GM21737 (cell line): ENCODE data around the gene CACNG3.
"Not testable (repeated sequence)": the region's sequence is repeated elsewhere in the genome, so short reads cannot be mapped to it uniquely, and the experiment has no call there.

Experiments used
- ATAC-seq: cut with Tn5 transposase; IDR thresholded peaks from one replicate; pipeline ENCODE4 v1.9.1; 2021; ENCODE audit warnings: mild to moderate bottlenecking, moderate library complexity; ENCODE audit not compliant: unreplicated experiment

CACNG3 gene

DNA sequence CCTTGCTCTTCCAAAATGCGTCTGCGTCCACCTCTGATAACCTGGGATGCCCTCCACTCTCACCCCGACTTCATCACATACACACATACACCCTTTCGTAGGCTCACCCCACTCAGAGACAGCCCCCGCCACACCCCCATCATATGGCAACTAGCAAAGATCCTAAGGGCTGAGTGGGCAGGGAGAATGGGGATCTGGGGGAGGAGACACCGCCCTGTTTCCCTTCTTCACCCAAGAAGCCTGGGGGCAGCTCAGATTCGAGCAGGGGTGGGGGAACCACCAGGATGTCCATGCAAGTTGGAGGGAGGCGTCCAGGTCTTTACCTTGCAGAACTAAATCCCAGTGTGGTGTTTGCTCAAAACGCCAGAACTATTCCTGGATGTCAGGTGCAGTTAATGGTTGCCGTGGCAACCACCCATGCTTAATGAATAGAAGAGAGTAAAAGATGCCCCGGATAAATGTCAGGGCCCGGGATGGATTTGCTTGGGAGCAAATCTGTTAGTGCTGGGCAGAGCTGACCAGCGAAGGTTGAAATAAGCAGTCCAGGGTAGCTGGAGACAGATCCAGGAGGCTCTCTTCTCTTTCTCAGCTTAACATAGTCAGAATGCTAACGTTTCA is 72.8 kb downstream of the CACNG3 start:
- ATAC-seq = no peak

DNA sequence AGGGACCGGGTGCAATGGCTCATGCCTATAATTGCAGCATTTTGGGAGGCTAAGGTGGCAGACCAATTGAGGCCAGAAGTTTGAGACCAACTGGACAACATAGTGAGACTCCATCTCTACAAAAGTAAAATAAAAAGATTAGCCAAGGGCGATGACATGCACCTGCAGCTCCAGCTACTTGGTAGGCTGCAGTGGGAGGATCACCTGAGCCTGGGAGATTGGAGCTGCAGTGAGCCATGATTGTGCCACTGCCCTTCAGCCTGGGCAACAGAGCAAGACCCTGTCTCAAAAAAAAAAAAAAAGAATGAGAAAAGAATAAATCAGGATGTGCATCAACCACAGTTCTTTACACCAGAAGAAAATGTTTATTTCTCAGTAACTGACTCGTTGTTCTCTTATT is 76.0 kb downstream of the CACNG3 start:
- ATAC-seq = no peak

DNA sequence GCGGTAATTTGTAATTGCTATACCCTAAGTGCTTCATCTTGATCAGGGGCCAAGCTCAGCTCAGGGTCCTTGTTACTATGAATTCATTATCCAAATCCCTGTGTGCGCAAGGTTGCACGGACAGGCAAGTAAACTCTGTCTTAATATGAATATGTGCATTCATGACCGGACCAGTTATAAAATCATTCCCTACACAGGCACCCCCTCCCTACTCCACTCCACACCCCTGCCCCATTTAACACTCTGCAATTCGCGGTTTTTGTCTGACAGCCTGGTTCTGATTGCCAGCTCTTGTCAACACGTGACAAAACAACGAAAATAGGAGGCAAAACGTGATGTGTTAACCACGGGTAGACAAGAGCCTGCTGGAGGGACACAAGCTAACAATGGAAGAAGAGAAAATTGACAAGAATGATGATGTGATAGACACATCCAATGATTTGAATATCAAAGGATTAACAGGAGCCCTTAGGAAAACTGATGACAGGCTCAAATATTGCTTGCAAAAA is 76.5 kb downstream of the CACNG3 start:
- ATAC-seq = no peak

DNA sequence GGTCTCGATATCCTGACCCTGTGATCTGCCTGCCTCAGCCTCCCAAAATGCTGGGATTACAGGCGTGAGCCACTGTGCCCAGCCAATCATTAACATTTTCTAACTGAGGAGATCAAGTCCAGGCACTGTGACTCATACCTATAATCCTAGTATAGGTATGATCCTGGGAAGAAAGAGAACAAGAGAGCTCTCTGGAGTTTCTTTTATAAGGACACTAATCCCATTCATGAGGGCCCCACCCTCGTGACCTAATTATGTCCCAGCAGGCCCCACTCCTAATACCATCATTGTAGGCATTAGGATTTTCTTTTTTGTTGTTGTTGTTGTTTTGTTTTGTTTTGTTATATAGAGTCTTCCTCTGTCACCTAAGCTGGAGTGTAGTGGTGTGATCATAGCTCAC is 80.4 kb downstream of the CACNG3 start:
- ATAC-seq = no peak

- ATAC-seq = no peak
Measured at GRCh38 chr16:24337013-24337412, 80.9 kb downstream of the CACNG3 start.

GRCh38 chr16:24343829-24344228 is 87.7 kb downstream of the CACNG3 start:
- not testable (repeated sequence) for ATAC-seq

DNA sequence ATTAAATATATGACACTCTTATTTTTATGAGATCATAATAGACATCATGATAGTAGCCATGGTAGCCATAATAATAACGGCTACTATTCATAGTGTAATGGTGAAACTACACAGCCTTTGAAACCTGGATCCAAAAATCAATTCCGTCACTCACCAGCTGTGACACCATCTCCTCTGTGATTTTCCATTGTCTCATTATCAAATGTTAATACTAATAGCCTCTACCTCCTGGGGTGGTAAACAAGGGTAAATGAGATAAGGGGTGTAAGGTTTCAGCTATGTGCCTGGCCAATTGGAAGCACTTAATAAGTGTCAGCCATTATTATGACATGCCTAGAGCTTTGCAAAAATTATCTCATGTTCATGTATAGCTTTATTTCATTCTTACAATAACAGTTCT is 88.6 kb downstream of the CACNG3 start:
- no peak for ATAC-seq

GRCh38 chr16:24345704-24346103 is 89.6 kb downstream of the CACNG3 start:
- no peak for ATAC-seq

GRCh38 chr16:24346734-24347133 is 90.6 kb downstream of the CACNG3 start:
- ATAC-seq = no peak

DNA sequence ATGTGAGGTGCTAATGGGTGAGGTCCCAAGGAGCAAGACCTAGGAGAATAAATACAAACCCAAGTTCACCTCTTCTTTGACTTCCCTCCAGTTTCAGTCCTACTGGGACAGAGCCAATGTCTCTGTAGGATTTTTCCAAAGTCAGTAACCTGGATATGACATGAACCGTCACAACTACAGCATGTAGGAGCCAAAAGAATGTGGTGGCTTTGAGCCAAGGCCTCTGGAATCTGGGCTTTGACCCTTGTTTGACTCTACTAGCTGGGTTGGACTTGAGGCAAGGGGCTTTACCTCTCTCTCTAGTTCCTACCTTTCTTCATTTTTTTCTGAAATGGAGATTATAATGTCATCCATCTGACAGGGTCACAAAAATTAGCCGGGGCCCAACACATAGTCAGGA is 91.4 kb downstream of the CACNG3 start:
- no peak for ATAC-seq

DNA sequence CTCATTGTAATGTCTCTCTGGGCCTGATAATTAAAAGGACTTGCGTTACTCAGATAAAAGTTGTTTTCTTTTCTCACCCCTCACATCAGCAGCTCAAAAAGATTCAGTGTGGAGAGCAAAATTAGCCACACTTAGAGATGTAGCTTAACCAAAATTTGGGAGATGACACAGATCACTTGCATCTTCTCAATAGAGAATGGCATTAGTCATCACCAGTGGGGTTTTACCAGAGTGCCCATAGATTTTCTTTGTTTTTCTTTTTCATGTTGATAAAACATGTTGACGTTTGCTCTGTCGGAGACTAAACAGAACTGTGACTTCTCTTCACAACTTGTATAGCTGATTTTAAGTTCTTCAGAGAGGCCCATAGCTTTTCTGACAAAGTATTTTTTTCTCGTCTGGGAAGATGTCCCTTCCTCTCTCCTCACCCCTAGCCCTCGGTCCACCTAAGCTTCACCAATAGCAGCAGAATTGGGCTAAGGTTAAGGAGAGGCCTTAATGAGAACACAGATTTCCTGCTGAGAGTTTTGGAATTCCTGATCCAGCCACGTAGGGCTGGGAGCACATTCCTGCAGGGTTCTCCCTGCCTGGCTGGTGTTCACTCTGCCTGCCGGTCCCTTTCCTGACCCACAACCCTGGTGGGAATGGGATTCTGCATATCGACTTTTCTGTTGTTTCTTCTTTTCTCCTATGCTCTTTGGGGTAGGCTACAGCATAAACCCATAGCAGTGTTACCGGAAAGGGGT is 92.6 kb downstream of the CACNG3 start:
- no peak for ATAC-seq

DNA sequence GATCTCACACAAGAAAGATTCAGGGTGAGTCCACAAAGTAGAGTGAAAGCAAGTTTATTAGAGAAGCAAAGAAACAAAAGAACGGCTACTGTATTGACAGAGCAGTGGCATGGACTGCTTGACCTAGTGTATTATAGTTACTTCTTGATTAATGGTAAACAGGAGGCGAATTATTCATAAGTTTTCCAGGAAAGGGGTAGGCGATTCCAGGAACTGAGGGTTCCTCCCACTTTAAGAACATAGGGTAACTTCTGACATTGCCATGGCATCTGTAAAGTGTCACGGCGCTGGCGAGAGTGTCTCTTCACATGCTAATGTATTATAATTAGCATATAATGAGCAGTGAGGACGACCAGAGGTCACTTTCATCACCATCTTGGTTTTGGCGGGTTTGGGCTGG is 93.2 kb downstream of the CACNG3 start:
- ATAC-seq = no peak

DNA sequence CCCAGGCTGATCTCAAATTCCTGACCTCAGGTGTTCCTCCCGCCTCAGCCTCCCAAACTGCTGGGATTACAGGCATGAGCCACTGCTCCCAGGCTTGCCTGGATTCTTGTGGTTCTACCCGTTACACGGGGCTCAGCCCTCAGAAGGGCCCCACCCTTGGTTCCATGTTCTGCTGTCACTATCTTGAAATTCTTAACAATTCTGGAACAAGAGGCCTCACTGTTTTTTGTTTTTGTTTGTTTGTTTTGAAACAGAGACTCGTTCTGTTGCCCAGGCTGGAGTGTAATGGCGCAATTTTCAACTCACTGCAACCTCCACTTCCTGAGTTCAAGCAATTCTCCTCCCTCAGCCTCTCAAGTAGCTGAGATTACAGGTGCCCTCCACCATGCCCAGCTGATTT is 96.6 kb downstream of the CACNG3 start:
- ATAC-seq = no peak

- no peak for ATAC-seq
Measured at GRCh38 chr16:24353622-24354021, 97.5 kb downstream of the CACNG3 start.

DNA sequence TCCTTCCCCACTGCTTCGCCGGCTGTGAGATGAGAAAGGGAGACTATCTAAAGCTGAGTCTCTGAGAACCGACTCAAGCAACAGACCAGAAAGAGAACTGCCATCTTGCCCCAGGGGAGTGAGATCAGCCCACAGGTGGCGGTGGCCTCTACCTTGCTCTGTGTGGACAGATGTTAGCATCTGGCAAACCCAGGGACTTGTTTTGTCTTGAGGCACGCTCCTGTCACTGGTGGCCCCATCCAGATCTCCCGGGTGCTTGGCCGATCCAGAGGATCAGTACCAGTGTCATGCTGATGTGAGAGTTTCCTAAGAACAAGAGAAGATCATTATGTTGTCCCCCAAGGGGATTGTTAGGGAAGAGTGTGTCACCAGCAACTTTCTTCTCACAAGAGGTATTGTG is 101.4 kb downstream of the CACNG3 start:
- no peak for ATAC-seq

DNA sequence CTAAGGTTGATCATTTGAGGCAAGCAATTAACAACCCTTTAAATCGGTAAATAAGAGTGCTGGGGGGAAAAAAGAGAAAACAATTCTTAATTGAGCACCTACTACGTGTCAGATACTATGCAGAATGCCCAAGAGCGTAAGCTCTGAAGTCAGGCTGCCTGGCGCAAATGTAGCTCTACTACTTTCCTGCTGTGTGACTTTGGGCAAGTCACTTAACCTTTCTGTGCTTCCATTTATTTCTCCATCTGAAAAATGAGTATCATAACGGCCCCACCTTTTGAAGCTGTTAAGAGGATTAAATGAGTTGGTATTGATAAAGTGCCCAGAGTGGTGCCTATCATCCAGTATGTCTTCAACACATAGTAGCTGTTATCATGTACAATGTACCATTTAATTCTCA is 102.0 kb downstream of the CACNG3 start:
- ATAC-seq = no peak

- no peak for ATAC-seq
Measured at GRCh38 chr16:24359490-24359889, 103.4 kb downstream of the CACNG3 start.

DNA sequence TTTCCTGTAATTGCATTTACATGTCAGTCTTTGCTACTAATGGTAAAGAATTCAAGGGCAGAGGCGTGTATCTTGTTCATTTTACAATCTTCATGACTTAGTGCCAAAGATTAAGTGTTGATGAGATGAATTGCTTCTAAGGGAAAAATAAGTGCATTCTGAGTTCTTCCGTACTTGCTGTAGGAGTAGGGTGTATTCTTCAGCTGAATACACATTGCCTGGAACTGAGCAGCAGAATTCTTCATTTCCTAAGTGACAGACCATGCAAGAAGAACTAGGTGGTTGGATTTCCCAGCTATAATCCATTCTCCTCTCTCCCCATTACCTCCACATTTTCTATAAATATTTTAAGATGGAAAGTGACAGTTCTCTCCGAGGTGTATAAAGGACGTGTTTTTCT is 104.8 kb downstream of the CACNG3 start:
- no peak for ATAC-seq

DNA sequence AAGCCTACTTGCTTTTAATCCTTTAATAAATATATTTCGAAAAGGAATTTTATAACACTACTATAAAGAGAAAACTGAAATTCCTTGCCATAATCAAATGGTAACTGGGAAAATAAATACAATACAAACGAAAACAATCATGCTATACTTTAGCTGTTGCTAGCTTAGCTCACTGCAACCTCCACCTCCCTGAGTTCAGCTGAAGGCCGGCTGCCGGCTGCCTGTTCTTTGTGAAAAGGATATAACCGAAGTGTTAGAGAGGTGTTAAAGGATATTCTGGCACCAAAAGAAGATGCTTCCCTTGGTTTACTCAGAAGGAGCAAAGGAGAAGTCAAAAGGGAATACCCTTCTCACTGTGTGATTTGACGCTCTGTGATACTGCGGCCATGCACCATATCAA is 108.5 kb downstream of the CACNG3 start:
- no peak for ATAC-seq

DNA sequence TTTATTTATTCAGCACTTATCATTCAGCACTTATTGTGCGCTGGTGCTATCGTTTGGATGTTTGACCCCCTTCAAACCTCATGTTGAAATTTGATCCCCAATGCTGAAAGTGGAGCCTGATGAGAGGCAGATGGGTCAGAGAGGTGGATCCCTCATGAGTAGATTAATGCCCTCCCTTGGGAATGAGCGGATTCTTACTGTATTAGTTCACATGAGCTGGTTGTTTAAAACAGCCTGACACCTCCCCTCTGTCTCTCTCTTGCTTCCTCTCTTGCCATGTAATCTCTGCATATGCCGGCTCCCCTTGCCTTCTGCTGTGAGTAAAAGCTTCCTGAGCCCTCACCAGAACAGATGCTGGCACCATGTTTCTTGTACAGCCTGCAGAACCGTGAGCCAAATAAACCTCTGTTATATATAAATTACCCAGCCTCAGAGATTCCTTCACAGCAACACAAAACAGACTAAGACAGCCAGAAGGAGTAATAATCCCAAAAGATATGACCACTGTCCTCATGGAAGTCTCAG is 111.1 kb downstream of the CACNG3 start:
- ATAC-seq = no peak

DNA sequence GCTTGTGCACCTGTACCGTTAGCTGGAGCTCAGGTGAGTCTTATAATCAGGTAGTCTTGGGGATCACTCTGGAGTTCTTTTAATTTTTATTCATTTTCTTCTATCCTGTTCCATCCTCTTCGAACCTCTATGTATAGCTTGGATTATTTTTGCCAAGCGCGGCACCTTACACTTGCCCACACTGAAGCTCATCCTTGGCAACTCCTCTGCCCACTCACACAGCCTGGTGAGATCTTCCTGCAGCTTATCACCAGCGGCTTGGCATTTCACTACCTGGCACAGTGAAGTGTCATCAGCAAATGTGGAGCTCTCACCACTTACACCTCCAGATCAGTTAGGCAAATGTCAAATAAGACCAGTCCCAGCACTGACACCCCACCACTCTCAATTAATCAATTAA is 116.7 kb downstream of the CACNG3 start:
- no peak for ATAC-seq

GRCh38 chr16:24378999-24379398 is 122.9 kb downstream of the CACNG3 start:
- ATAC-seq = no peak
